Activated CD4-positive, alpha-beta T cell treated with anti-CD3 and anti-CD28 coated beads, Interleukin-2, amount 10 ng/mL, durations not matched to agents 24 days and 14 days (primary cell): ENCODE data around the gene HNRNPA1. TPM values are rescaled to one million over a fixed set of nuclear protein-coding genes. Genes with fewer than 3 reads are reported as not detected.
"Not testable (repeated sequence)": the region's sequence is repeated elsewhere in the genome, so short reads cannot be mapped to it uniquely, and the experiment has no call there.

Source experiments
- DNase-seq: peaks from one replicate; pipeline ENCODE4 v3.0.0; 2022
- H3K27ac Mint-ChIP-seq: one replicate; pipeline ENCODE4 v1.8.0; 2022; ENCODE audit warnings: mild to moderate bottlenecking, mixed read lengths
- H3K27me3 Mint-ChIP-seq: one replicate; pipeline ENCODE4 v1.8.0; 2022; ENCODE audit warnings: mixed read lengths
- H3K36me3 Mint-ChIP-seq: one replicate; pipeline ENCODE4 v1.8.0; 2022; ENCODE audit warnings: low read depth, mild to moderate bottlenecking, mixed read lengths
- H3K4me1 Mint-ChIP-seq: one replicate; pipeline ENCODE4 v1.8.0; 2021; ENCODE audit warnings: mixed read lengths
- H3K4me3 Mint-ChIP-seq: one replicate; pipeline ENCODE4 v1.8.0; 2022; ENCODE audit warnings: mild to moderate bottlenecking, moderate library complexity, mixed read lengths
- H3K9me3 Mint-ChIP-seq: one replicate; pipeline ENCODE4 v1.8.0; 2021; ENCODE audit warnings: mixed read lengths
- intact Hi-C: fragments of 100-400 bp; cut with micrococcal nuclease; formaldehyde crosslinking; loops from one replicate; pipeline ENCODE4 v1.15.1; 2023
- total RNA-seq: library from RNA; stranded (reverse); gene quantifications from 2 replicates; pipeline ENCODE4 v1.2.3, GENCODE V29; 2022

The HNRNPA1 gene
- total RNA-seq, 1 donor from 2014 or later = 1,861 TPM

DNA sequence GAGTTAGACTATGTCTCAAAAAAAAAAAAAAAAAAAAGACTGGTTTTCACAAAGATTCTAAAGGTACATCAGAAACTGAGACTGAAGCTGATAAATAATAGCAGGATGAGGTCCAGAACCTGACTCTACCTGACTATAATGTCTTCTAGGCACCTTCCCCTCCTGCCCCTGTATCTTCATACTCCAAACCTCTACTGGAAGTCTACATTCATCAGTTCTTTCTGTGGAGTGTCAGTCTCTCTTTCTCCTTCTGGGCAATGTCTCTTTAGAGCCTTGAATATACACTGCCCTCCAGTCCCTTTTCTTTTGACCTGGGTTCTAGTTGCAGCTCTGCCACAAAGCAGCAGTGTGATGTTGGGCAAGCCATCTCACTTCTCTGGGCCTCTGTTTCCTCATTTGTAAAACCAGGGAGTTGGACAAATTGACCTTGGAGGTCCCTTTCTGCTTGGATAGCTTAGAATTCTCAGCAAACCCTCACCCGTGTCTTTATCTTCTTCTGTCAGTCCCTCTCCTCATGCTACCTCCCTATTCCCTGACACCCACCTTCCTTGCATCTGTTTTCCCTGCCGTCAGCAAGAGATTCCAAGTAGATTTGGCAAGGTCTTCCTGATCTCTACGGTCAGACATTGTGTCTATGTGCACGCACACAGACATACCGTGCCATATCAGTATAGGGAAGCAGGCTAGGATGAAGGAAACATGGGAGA is 16.0 kb downstream of the HNRNPA1 start:
- Mint-ChIP-seq H3K9me3 (no peaks in the 10 kb centered on the region), H3K4me1 (peaks cover 11% of the 10 kb centered on the region), H3K4me3 (no peak overlapping the region), H3K27ac (no peak overlapping the region), H3K36me3 (no peaks in the 10 kb centered on the region), H3K27me3 (peaks cover 41% of the 10 kb centered on the region)
- intact Hi-C loops = no loop called here
- no peak for DNase-seq

- Mint-ChIP-seq H3K9me3 (no peaks in the 10 kb centered on the region), H3K27ac (no peak overlapping the region), H3K36me3 (no peaks in the 10 kb centered on the region), H3K27me3 (peaks cover 61% of the 10 kb centered on the region), H3K4me3 (no peak overlapping the region), H3K4me1 (peaks cover 14% of the 10 kb centered on the region)
- intact Hi-C loops = no loop called here
- no peak for DNase-seq
Observed at GRCh38 chr12:54298904-54299303, 18.4 kb downstream of the HNRNPA1 start.

- no peak for DNase-seq
- Mint-ChIP-seq H3K4me1 (peaks cover 20% of the 10 kb centered on the region), H3K9me3 (no peaks in the 10 kb centered on the region), H3K36me3 (no peaks in the 10 kb centered on the region), H3K4me3 (no peak overlapping the region), H3K27me3 (peaks cover 68% of the 10 kb centered on the region), H3K27ac (no peak overlapping the region)
- intact Hi-C loops = no loop called here
Observed at GRCh38 chr12:54299515-54300224, 19.1 kb downstream of the HNRNPA1 start.

GRCh38 chr12:54300225-54300731 is 19.8 kb downstream of the HNRNPA1 start:
- intact Hi-C loops = no loop called here
- H3K4me1 Mint-ChIP-seq = peaks cover 20% of the 10 kb centered on the region
- no peak overlapping the region for H3K4me3 Mint-ChIP-seq
- peaks cover 72% of the 10 kb centered on the region for H3K27me3 Mint-ChIP-seq
- no peaks in the 10 kb centered on the region for H3K36me3 Mint-ChIP-seq
- H3K27ac Mint-ChIP-seq = no peak overlapping the region
- no peak for DNase-seq
- no peaks in the 10 kb centered on the region for H3K9me3 Mint-ChIP-seq

DNA sequence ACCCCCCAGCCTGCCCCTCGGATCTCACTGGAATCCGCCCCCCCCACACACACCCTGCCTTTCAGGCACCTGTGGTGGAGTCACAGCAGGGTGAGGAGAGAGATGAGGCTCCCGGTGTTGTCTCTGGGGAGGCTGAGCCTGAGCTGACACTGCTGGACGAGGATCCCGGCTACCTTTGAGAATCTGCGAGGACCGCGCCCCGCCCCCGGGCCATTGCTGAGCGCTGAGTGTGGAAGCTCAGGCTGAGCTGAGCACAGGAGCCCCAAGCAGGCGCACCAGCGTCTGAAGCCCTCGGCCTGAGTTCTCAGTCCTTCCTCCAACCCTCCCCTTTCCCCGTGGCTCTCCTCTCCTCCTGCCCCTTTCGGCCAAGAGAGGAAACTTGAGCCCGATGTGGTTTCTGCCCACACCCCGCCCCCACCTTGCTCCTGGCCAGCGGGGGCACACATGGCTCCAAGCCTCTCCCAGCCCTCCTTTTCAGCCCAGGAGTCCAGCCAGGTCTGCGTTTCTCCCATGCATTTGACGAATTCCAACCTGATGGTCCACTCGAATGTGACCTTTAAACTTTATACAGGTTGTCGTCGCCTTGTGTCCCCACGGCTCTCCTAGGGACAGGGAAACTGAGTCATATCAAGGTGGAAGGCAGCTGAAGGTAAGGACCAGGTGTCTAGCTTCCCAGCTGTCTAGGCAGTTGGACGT is 20.4 kb downstream of the HNRNPA1 start, which contains the start of gene NFE2:
TSS of gene NFE2 (minus strand) at position 284 of the 696 bp plus-strand sequence. CDS start 5,767 bp downstream, outside the sequence.
- Mint-ChIP-seq H3K9me3 (no peaks in the 10 kb centered on the region), H3K27me3 (peaks cover 72% of the 10 kb centered on the region), H3K4me3 (no peak within 1 kb of the TSS), H3K4me1 (peaks cover 20% of the 10 kb centered on the region), H3K27ac (no peak within 1 kb of the TSS), H3K36me3 (no peaks in the 10 kb centered on the region)
- intact Hi-C loops = no loop called here
- peak; percentile 79 for DNase-seq

GRCh38 chr12:54301428-54302048 is 21.0 kb downstream of the HNRNPA1 start:
- H3K27me3 Mint-ChIP-seq = peaks cover 70% of the 10 kb centered on the region
- H3K36me3 Mint-ChIP-seq = no peaks in the 10 kb centered on the region
- H3K27ac Mint-ChIP-seq = no peak overlapping the region
- DNase-seq = no peak
- H3K4me3 Mint-ChIP-seq = no peak overlapping the region
- no peaks in the 10 kb centered on the region for H3K9me3 Mint-ChIP-seq
- intact Hi-C loops = no loop called here
- peaks cover 20% of the 10 kb centered on the region for H3K4me1 Mint-ChIP-seq

DNA sequence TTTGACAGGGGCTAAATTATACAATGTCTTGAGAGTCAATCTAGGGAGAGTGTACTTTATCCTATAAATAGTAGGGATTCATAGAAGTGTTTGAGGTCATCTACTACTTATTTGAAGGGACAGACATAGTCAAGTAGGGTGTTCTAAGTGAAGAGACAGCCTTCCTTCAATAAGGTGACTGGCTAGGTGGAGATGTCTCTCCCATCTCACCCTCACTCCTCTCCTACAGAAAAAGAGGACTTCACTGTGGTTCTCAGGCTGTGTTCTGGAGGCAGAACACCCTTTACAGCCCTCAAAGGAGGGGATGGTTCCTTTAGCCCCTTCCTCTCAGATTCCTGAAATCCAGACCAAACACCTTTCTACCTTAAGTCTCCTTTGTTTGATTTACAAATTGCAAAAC is 23.1 kb downstream of the HNRNPA1 start:
- no peak overlapping the region for H3K27ac Mint-ChIP-seq
- no peak for DNase-seq
- no peaks in the 10 kb centered on the region for H3K36me3 Mint-ChIP-seq
- peaks cover 27% of the 10 kb centered on the region for H3K4me1 Mint-ChIP-seq
- H3K27me3 Mint-ChIP-seq = peaks cover 64% of the 10 kb centered on the region
- H3K4me3 Mint-ChIP-seq = no peak overlapping the region
- no peaks in the 10 kb centered on the region for H3K9me3 Mint-ChIP-seq
- intact Hi-C loops = no loop called here

- Mint-ChIP-seq H3K9me3 (no peaks in the 10 kb centered on the region), H3K4me1 (peaks cover 27% of the 10 kb centered on the region), H3K27ac (no peak overlapping the region), H3K4me3 (no peak overlapping the region), H3K36me3 (no peaks in the 10 kb centered on the region), H3K27me3 (peaks cover 58% of the 10 kb centered on the region)
- intact Hi-C loops = no loop called here
- no peak for DNase-seq
Observed at GRCh38 chr12:54304187-54304810, 23.8 kb downstream of the HNRNPA1 start.

- intact Hi-C loops = no loop called here
- Mint-ChIP-seq H3K4me1 (peaks cover 20% of the 10 kb centered on the region), H3K4me3 (no peak overlapping the region), H3K36me3 (no peaks in the 10 kb centered on the region), H3K27ac (no peak overlapping the region), H3K9me3 (no peaks in the 10 kb centered on the region), H3K27me3 (peaks cover 37% of the 10 kb centered on the region)
- DNase-seq = no peak
Observed at GRCh38 chr12:54306925-54307741, 26.6 kb downstream of the HNRNPA1 start.

GRCh38 chr12:54311051-54311450 is 30.5 kb downstream of the HNRNPA1 start:
- intact Hi-C loops = no loop called here
- Mint-ChIP-seq H3K4me3 (no peak overlapping the region), H3K4me1 (peaks cover 11% of the 10 kb centered on the region), H3K27ac (no peak overlapping the region), H3K27me3 (peaks cover 14% of the 10 kb centered on the region), H3K36me3 (no peaks in the 10 kb centered on the region), H3K9me3 (no peaks in the 10 kb centered on the region)
- no peak for DNase-seq

GRCh38 chr12:54312309-54312708 is 31.8 kb downstream of the HNRNPA1 start:
- H3K36me3 Mint-ChIP-seq, intact Hi-C loops, H3K9me3 Mint-ChIP-seq, DNase-seq, H3K4me3 Mint-ChIP-seq, H3K27ac Mint-ChIP-seq, H3K4me1 Mint-ChIP-seq: not testable (repeated sequence)
- H3K27me3 Mint-ChIP-seq = peaks cover 13% of the 10 kb centered on the region

- intact Hi-C loops = no loop called here
- peaks cover 5% of the 10 kb centered on the region for H3K27me3 Mint-ChIP-seq
- DNase-seq = no peak
- H3K36me3 Mint-ChIP-seq = peaks cover 5% of the 10 kb centered on the region
- H3K4me1 Mint-ChIP-seq = peaks cover 6% of the 10 kb centered on the region
- no peak overlapping the region for H3K27ac Mint-ChIP-seq
- no peaks in the 10 kb centered on the region for H3K9me3 Mint-ChIP-seq
- no peak overlapping the region for H3K4me3 Mint-ChIP-seq
Observed at GRCh38 chr12:54321363-54321762, 40.8 kb downstream of the HNRNPA1 start.
